ENCODE results near the gene TTLL11.

- no peak for TF ChIP-seq CTCF (conservative IDR thresholded peaks at IDR 0.05; ENCODE audit: low read length)
- TF ChIP-seq EZH2phosphoT487 (IDR thresholded peaks at IDR 0.05; ENCODE audit: borderline replicate concordance, low read depth, low read length) = no peak
Observed at GRCh38 chr9:121917375-121918335, 175.5 kb downstream of the TTLL11 start.
